Measurements from ENCODE around the gene TRMT61B.

- TF ChIP-seq CTCF (IDR thresholded peaks at IDR 0.05) (no peak), POLR2A (IDR thresholded peaks at IDR 0.05) (no peak)
These were observed 10.1 kb upstream of the TRMT61B start for GRCh38 chr2:28880193-28880592.

Measured in gastroesophageal sphincter (tissue), 3 donors.